ENCODE data around the gene TMEM63B. TPM values are rescaled to one million over a fixed set of nuclear protein-coding genes. Genes with fewer than 3 reads are reported as not detected.

TMEM63B gene
- total and polyA plus RNA-seq, 9 of the 15 experiments (the other 6 are each of a cell fraction or from before 2014, with no cell fraction given) = 0.14 to 39.4 (median 14.4) TPM

GRCh38 chr6:44172731-44173500, 45.6 kb downstream of the TMEM63B start:
- DNase-seq (ENCODE audit: extremely low read depth in 1 of 4, low spot score in 3 of 4) (peak; percentile 90 to 94 (median 92)), FAIRE-seq (peak; percentile 88), ATAC-seq (peak; percentile 98)
- no peaks in the 10 kb centered on the region for H3K79me2 ChIP-seq (ENCODE audit: control insufficient read depth, insufficient read depth, low read length)
- intact Hi-C loops (cut with micrococcal nuclease) = loop anchor here (1.0 to 2.0 kb wide), 5 partner anchors 54 to 165 kb away; no protein-coding TSS in a partner anchor
- H3K4me2 ChIP-seq (ENCODE audit: insufficient read depth, low read length) = no peak overlapping the region
- H3K4me3 ChIP-seq = no peak overlapping the region
- in situ Hi-C loops (cut with MboI) = loop anchor here (5.0 kb wide), 1 partner anchor 64 kb away; no protein-coding TSS in a partner anchor
- H2AFZ ChIP-seq (ENCODE audit: low read depth, low read length) = peak overlapping the region; percentile 56; the same call in 1 of the 2 replicates
- no peaks in the 10 kb centered on the region for H3K36me3 ChIP-seq (ENCODE audit: control insufficient read depth, insufficient read depth, low read length)
- WGBS (ENCODE audit: insufficient coverage, low coverage, missing lambda C conversion rate) = 14% methylated on average over 15 of the region's 15 CpGs
- H4K20me1 ChIP-seq (replicated peaks; ENCODE audit: control insufficient read depth, insufficient read depth, low read length) = no peaks in the 10 kb centered on the region
- H3K4me1 ChIP-seq (replicated peaks in 1 of 2; ENCODE audit: control insufficient read depth in 2 of 2, insufficient read depth in 2 of 2, low read length in 2 of 2) = peaks cover 2 to 25% of the 10 kb centered on the region in 2 experiments; a peak in 3 of 5 replicates
- H3K9ac ChIP-seq (ENCODE audit: insufficient read depth in 1 of 2, low read depth in 2 of 2, low read length in 2 of 2) = peak overlapping the region in 1 of 2 experiments; percentile 14; a peak in 1 of 4 replicates
- H3K9me1 ChIP-seq (ENCODE audit: control insufficient read depth, insufficient read depth, low read length) = no peaks in the 10 kb centered on the region
- ChIA-PET CTCF (ENCODE audit: low intra/inter-chr PET ratio) (interaction anchor here (0.6 to 3.3 kb wide), 8 partner anchors 23 to 166 kb away, joined by 3 to 26 read pairs (median 6); partner anchors contain the start of gene SLC35B2), POLR2A (interaction anchor here (0.6 to 2.7 kb wide), 7 partner anchors 8 to 96 kb away, joined by 3 to 26 read pairs (median 3); partner anchors contain the start of gene HSP90AB1)
- H3K27me3 ChIP-seq (ENCODE audit: control insufficient read depth in 2 of 2, insufficient read depth in 2 of 2, low read length in 2 of 2) = peaks cover 2 to 21% of the 10 kb centered on the region in 2 experiments; a peak in 2 of 5 replicates
- no TSS peak for BruUV-seq (replicated peaks)
- no peaks in the 10 kb centered on the region for H3K9me3 ChIP-seq (replicated peaks; ENCODE audit: control insufficient read depth, insufficient read depth, low read depth, low read length)
- H3K27ac ChIP-seq (ENCODE audit: extremely low read depth, low read depth, low read length) = no peak overlapping the region
- TF ChIP-seq SNAPC5 (CRISPR knock-in tag; IDR thresholded peaks at IDR 0.05) = no peak
- no peak for TF ChIP-seq TAF1 (IDR thresholded peaks at IDR 0.05; ENCODE audit: control insufficient read depth, extremely low read depth, insufficient read depth, low read length, severe bottlenecking)
- peak; percentile 70; the same call in 1 of the 2 replicates for TF ChIP-seq ZBTB2 (IDR thresholded peaks at IDR 0.05)
- no peak for TF ChIP-seq ZNF668 (CRISPR knock-in tag; IDR thresholded peaks at IDR 0.05)
- TF ChIP-seq PCBP1 (IDR thresholded peaks at IDR 0.05; ENCODE audit: low read depth, low read length, poor library complexity, severe bottlenecking) = no peak
- TF ChIP-seq ZNF778 (CRISPR knock-in tag; IDR thresholded peaks at IDR 0.05) = no peak
- peak in 1 of 2 experiments; percentile 18; a peak in 1 of 4 replicates for TF ChIP-seq MNT (conservative IDR thresholded peaks at IDR 0.05)
- no peak for TF ChIP-seq ZBTB1 (CRISPR knock-in tag; IDR thresholded peaks at IDR 0.05; ENCODE audit: borderline replicate concordance, low read depth)
- no peak for TF ChIP-seq ZNF518B (CRISPR knock-in tag; IDR thresholded peaks at IDR 0.05)
- TF ChIP-seq, protein P1, sequence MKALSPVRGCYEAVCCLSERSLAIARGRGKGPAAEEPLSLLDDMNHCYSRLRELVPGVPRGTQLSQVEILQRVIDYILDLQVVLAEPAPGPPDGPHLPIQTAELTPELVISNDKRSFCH (CRISPR knock-in tag; IDR thresholded peaks at IDR 0.05) = no peak
- TF ChIP-seq, protein P1 (tag; IDR thresholded peaks at IDR 0.05) = no peak
- TF ChIP-seq PTTG1 (tag; IDR thresholded peaks at IDR 0.05; ENCODE audit: low read depth) = no peak
